Endothelial cell (in vitro differentiated cells): ENCODE measurements around the gene XCL2. TPM values are rescaled to one million over a fixed set of nuclear protein-coding genes. Genes with fewer than 3 reads are reported as not detected.
A peak's percentile ranks its signal among the peaks of the same experiment; 100 is the strongest.
"Not testable (repeated sequence)": the region's sequence is repeated elsewhere in the genome, so short reads cannot be mapped to it uniquely, and the experiment has no call there.

Experiments
- DNase-seq: peaks from one replicate; pipeline ENCODE4 v3.0.0; 2021; ENCODE audit warnings: low spot score
- H3K27ac Mint-ChIP-seq: one replicate; pipeline ENCODE4 v1.8.0; 2021; ENCODE audit warnings: mixed read lengths, inconsistent platforms; ENCODE audit not compliant: unreplicated experiment
- H3K27me3 Mint-ChIP-seq: one replicate; pipeline ENCODE4 v1.8.0; 2021; ENCODE audit warnings: mild to moderate bottlenecking, moderate library complexity, mixed read lengths, inconsistent platforms; ENCODE audit not compliant: unreplicated experiment
- H3K36me3 Mint-ChIP-seq: one replicate; pipeline ENCODE4 v1.8.0; 2021; ENCODE audit warnings: mild to moderate bottlenecking, low read depth, mixed read lengths, inconsistent platforms; ENCODE audit not compliant: unreplicated experiment
- H3K4me1 Mint-ChIP-seq: one replicate; pipeline ENCODE4 v1.8.0; 2021; ENCODE audit warnings: mild to moderate bottlenecking, mixed read lengths, inconsistent platforms; ENCODE audit not compliant: unreplicated experiment
- H3K4me3 Mint-ChIP-seq: one replicate; pipeline ENCODE4 v1.8.0; 2021; ENCODE audit warnings: mild to moderate bottlenecking, mixed read lengths, inconsistent platforms; ENCODE audit not compliant: unreplicated experiment
- H3K9me3 Mint-ChIP-seq: one replicate; pipeline ENCODE4 v1.8.0; 2021; ENCODE audit warnings: mixed read lengths, inconsistent platforms; ENCODE audit not compliant: unreplicated experiment
- total RNA-seq: library from RNA; stranded (reverse); fragmentation: NEBNext Ultra II Directional; extraction: Animal tissue kit (Norgen Biotek cat#: 25700); gene quantifications from one replicate; pipeline ENCODE4 v1.2.1, GENCODE V29; 2021; ENCODE audit not compliant: unreplicated experiment
- TF ChIP-seq, protein P1 (sequence below): fragments of 200-600 bp; sonication (generic); IDR thresholded peaks from one replicate; pipeline ENCODE4 v1.5.0; 2021; ENCODE audit warnings: antibody characterized with exemption; ENCODE audit not compliant: unreplicated experiment

XCL2 gene
- total RNA-seq, 1 donor from 2014 or later = not detected

GRCh38 chr1:168574234-168574633, 30.4 kb upstream of the XCL2 start:
- H3K9me3 Mint-ChIP-seq, H3K4me1 Mint-ChIP-seq, H3K27ac Mint-ChIP-seq, H3K4me3 Mint-ChIP-seq, H3K27me3 Mint-ChIP-seq, H3K36me3 Mint-ChIP-seq: not testable (repeated sequence)
- peak; percentile 31 for DNase-seq
- TF ChIP-seq, protein P1, sequence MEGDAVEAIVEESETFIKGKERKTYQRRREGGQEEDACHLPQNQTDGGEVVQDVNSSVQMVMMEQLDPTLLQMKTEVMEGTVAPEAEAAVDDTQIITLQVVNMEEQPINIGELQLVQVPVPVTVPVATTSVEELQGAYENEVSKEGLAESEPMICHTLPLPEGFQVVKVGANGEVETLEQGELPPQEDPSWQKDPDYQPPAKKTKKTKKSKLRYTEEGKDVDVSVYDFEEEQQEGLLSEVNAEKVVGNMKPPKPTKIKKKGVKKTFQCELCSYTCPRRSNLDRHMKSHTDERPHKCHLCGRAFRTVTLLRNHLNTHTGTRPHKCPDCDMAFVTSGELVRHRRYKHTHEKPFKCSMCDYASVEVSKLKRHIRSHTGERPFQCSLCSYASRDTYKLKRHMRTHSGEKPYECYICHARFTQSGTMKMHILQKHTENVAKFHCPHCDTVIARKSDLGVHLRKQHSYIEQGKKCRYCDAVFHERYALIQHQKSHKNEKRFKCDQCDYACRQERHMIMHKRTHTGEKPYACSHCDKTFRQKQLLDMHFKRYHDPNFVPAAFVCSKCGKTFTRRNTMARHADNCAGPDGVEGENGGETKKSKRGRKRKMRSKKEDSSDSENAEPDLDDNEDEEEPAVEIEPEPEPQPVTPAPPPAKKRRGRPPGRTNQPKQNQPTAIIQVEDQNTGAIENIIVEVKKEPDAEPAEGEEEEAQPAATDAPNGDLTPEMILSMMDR = peak; percentile 46

DNA sequence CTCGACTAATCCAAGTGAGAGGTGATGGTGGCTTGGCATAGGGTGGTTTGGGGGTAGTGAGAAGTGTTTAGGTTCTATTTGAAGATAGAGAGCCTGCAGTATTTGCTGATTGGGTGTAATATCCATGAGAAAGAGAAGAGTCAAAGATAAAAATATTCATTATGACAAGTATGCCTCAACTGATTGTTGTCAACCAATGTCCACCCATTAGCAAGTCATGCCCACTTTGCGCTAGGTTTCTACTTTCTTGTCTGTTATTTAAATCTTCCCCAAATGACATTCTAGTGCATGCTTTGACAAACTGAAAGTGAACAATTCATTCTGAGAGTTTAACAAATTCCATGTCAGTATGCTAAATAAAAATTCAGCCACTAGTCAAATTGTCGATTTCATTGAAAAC, 28.8 kb upstream of the XCL2 start:
- no peaks in the 10 kb centered on the region for H3K36me3 Mint-ChIP-seq
- H3K4me1 Mint-ChIP-seq = no peaks in the 10 kb centered on the region
- H3K27me3 Mint-ChIP-seq = peaks cover 3% of the 10 kb centered on the region
- no peak for DNase-seq
- TF ChIP-seq, protein P1 = no peak
- H3K9me3 Mint-ChIP-seq = no peaks in the 10 kb centered on the region
- no peak overlapping the region for H3K4me3 Mint-ChIP-seq
- no peak overlapping the region for H3K27ac Mint-ChIP-seq

DNA sequence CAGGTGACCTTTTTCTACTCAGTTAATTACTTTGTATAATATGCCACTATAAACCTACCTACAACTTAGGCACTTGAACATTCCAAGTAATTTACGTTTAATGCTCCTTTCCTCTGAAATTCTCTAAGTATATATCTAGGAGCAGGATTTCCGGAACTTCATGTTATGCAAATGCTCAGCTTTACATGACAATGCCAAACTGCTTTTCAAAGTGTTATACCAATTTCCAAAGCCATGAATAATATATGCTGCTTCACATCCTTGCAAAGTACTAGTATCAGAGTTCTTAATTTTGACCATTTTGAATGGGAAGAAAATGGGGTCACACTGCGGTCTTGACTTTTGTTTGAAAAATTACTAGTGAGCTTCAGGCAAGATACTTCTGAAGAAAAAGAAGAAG, 26.9 kb upstream of the XCL2 start:
- H3K27ac Mint-ChIP-seq = no peak overlapping the region

GRCh38 chr1:168568346-168568745, 24.5 kb upstream of the XCL2 start:
- Mint-ChIP-seq H3K27me3 (peaks cover 2% of the 10 kb centered on the region), H3K4me3 (no peak overlapping the region), H3K4me1 (no peaks in the 10 kb centered on the region), H3K9me3 (no peaks in the 10 kb centered on the region), H3K36me3 (no peaks in the 10 kb centered on the region), H3K27ac (no peak overlapping the region)
- TF ChIP-seq, protein P1 = no peak
- DNase-seq = no peak

More for the DNA sequence above, 26.9 kb upstream of the XCL2 start:
- H3K36me3 Mint-ChIP-seq = no peaks in the 10 kb centered on the region
- H3K9me3 Mint-ChIP-seq = no peaks in the 10 kb centered on the region
- no peak for DNase-seq
- peaks cover 2% of the 10 kb centered on the region for H3K27me3 Mint-ChIP-seq
- TF ChIP-seq, protein P1 = no peak
- H3K4me3 Mint-ChIP-seq = no peak overlapping the region
- no peaks in the 10 kb centered on the region for H3K4me1 Mint-ChIP-seq

DNA sequence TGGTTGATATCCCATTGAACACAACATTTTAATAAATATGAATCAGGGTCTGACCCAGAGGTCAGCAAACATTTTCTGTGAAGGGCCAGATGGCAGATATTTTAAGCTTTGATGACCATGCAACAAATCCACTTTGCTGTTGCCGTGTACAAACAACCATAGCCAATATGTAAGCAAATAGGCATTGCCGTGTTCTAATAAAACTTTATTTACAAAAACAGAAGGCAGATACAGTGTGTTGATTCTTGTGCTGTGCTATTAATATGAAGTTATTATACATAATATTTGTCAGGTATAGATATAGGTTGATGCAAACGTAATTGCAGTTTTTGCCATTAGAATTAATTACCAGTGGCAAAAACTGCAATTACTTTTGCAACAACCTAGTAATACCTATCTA, 23.8 kb upstream of the XCL2 start:
- Mint-ChIP-seq H3K9me3 (no peaks in the 10 kb centered on the region), H3K27ac (no peak overlapping the region), H3K27me3 (peaks cover 2% of the 10 kb centered on the region), H3K4me1 (no peaks in the 10 kb centered on the region), H3K36me3 (no peaks in the 10 kb centered on the region), H3K4me3 (no peak overlapping the region)
- no peak for DNase-seq
- TF ChIP-seq, protein P1 = no peak
